ENCODE measurements around the gene DLK2. TPM values are rescaled to one million over a fixed set of nuclear protein-coding genes. Genes with fewer than 3 reads are reported as not detected.

The DLK2 gene
- total RNA-seq, 1 experiment from 2014 or later = 0.81 TPM

DNA sequence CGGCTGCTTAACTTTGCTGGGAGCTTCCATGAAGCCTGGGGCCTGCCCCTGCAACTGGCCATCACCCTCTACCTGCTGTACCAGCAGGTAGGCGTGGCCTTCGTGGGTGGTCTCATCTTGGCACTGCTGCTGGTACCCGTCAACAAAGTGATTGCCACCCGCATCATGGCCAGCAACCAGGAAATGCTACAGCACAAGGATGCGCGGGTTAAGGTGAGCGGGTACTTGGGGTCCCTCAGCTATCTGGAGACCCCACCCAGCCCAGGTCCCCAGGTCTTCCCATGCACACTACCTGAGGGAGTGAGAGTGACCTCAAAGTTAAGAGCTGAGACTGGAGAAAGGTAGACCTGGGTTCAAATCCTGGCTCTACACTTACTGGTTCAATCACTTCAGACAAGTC is 22.2 kb downstream of the DLK2 start:
- ChIA-PET CTCF (interaction anchor here (2.2 kb wide), 1 partner anchor 63 kb away, joined by 7 read pairs; no protein-coding TSS in a partner anchor), POLR2A (no interaction called here)
- DNase-seq (ENCODE audit: low spot score) (no peak), ATAC-seq (no peak)
- H3K4me3 Mint-ChIP-seq = no peak overlapping the region
- no peak for TF ChIP-seq NR3C1 (CRISPR knock-in tag; conservative IDR thresholded peaks at IDR 0.05; ENCODE audit: low read depth)
- TF ChIP-seq CTCF (IDR thresholded peaks at IDR 0.05) = no peak
- TF ChIP-seq, protein P1, sequence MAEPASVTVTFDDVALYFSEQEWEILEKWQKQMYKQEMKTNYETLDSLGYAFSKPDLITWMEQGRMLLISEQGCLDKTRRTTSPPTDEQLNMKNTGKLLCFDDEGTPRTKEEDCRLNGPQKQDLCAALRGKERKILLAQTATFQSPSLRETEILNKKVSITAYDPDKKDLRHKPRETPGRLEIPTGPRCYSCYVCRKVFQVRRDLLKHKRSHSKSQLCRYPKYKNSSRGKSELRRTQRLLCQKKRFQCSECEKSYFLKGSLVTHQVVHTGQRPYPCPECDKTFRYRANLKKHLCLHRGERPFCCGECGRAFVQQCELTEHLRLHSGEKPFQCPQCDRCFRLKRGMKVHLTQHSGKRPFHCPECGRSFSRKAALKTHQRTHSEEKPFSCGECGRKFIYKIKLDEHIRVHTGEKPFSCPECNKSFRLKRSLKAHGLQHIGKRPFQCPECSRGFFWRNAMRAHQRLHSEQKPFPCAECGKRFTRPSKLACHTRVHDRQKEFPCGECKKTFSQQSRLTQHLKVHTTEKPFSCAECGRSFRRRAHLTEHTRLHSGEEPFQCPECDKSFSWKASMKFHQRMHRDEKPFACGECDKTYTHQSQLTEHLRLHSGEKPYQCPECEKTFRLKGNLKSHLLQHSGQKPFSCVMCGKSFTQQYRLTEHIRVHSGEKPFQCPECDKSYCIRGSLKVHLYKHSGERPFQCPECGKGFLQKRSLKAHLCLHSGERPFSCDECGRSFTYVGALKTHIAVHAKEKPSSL (CRISPR knock-in tag; conservative IDR thresholded peaks at IDR 0.05) = no peak
- TF ChIP-seq, protein P2, sequence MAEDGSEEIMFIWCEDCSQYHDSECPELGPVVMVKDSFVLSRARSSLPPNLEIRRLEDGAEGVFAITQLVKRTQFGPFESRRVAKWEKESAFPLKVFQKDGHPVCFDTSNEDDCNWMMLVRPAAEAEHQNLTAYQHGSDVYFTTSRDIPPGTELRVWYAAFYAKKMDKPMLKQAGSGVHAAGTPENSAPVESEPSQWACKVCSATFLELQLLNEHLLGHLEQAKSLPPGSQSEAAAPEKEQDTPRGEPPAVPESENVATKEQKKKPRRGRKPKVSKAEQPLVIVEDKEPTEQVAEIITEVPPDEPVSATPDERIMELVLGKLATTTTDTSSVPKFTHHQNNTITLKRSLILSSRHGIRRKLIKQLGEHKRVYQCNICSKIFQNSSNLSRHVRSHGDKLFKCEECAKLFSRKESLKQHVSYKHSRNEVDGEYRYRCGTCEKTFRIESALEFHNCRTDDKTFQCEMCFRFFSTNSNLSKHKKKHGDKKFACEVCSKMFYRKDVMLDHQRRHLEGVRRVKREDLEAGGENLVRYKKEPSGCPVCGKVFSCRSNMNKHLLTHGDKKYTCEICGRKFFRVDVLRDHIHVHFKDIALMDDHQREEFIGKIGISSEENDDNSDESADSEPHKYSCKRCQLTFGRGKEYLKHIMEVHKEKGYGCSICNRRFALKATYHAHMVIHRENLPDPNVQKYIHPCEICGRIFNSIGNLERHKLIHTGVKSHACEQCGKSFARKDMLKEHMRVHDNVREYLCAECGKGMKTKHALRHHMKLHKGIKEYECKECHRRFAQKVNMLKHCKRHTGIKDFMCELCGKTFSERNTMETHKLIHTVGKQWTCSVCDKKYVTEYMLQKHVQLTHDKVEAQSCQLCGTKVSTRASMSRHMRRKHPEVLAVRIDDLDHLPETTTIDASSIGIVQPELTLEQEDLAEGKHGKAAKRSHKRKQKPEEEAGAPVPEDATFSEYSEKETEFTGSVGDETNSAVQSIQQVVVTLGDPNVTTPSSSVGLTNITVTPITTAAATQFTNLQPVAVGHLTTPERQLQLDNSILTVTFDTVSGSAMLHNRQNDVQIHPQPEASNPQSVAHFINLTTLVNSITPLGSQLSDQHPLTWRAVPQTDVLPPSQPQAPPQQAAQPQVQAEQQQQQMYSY (CRISPR knock-in tag; IDR thresholded peaks at IDR 0.05) = no peak
- no peak for TF ChIP-seq GABPB1 (CRISPR knock-in tag; IDR thresholded peaks at IDR 0.05)
- no peak for TF ChIP-seq ZNF396 (CRISPR knock-in tag; IDR thresholded peaks at IDR 0.05; ENCODE audit: borderline replicate concordance)
- TF ChIP-seq SP1 (CRISPR knock-in tag; conservative IDR thresholded peaks at IDR 0.05) = no peak
- no peak for TF ChIP-seq NFE2L1 (CRISPR knock-in tag; IDR thresholded peaks at IDR 0.05)
- TF ChIP-seq, protein P3, sequence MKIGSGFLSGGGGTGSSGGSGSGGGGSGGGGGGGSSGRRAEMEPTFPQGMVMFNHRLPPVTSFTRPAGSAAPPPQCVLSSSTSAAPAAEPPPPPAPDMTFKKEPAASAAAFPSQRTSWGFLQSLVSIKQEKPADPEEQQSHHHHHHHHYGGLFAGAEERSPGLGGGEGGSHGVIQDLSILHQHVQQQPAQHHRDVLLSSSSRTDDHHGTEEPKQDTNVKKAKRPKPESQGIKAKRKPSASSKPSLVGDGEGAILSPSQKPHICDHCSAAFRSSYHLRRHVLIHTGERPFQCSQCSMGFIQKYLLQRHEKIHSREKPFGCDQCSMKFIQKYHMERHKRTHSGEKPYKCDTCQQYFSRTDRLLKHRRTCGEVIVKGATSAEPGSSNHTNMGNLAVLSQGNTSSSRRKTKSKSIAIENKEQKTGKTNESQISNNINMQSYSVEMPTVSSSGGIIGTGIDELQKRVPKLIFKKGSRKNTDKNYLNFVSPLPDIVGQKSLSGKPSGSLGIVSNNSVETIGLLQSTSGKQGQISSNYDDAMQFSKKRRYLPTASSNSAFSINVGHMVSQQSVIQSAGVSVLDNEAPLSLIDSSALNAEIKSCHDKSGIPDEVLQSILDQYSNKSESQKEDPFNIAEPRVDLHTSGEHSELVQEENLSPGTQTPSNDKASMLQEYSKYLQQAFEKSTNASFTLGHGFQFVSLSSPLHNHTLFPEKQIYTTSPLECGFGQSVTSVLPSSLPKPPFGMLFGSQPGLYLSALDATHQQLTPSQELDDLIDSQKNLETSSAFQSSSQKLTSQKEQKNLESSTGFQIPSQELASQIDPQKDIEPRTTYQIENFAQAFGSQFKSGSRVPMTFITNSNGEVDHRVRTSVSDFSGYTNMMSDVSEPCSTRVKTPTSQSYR (CRISPR knock-in tag; IDR thresholded peaks at IDR 0.05) = no peak
- TF ChIP-seq ZNF416 (CRISPR knock-in tag; IDR thresholded peaks at IDR 0.05) = no peak
- no peak for TF ChIP-seq STAT6 (CRISPR knock-in tag; conservative IDR thresholded peaks at IDR 0.05; ENCODE audit: low read depth)
- TF ChIP-seq, protein P4, sequence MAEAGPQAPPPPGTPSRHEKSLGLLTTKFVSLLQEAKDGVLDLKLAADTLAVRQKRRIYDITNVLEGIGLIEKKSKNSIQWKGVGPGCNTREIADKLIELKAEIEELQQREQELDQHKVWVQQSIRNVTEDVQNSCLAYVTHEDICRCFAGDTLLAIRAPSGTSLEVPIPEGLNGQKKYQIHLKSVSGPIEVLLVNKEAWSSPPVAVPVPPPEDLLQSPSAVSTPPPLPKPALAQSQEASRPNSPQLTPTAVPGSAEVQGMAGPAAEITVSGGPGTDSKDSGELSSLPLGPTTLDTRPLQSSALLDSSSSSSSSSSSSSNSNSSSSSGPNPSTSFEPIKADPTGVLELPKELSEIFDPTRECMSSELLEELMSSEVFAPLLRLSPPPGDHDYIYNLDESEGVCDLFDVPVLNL (CRISPR knock-in tag; IDR thresholded peaks at IDR 0.05; ENCODE audit: borderline replicate concordance, low read depth) = no peak
- no peak for TF ChIP-seq TEAD4 (CRISPR knock-in tag; IDR thresholded peaks at IDR 0.05)
- no peak for TF ChIP-seq ATF2 (CRISPR knock-in tag; IDR thresholded peaks at IDR 0.05; ENCODE audit: borderline replicate concordance, low read depth)
- TF ChIP-seq CREB1 (CRISPR knock-in tag; IDR thresholded peaks at IDR 0.05) = no peak
- no peak for TF ChIP-seq KAT7 (CRISPR knock-in tag; IDR thresholded peaks at IDR 0.05; ENCODE audit: borderline replicate concordance)
- no peak for TF ChIP-seq FOXJ3 (CRISPR knock-in tag; IDR thresholded peaks at IDR 0.05; ENCODE audit: borderline replicate concordance)
- H3K9me3 Mint-ChIP-seq = no peaks in the 10 kb centered on the region
- no peaks in the 10 kb centered on the region for H3K36me3 Mint-ChIP-seq
- peaks cover 9% of the 10 kb centered on the region for H3K4me1 Mint-ChIP-seq
- H3K27ac Mint-ChIP-seq = no peak overlapping the region
- H3K27me3 Mint-ChIP-seq (ENCODE audit: low read depth) = no peaks in the 10 kb centered on the region

All from WTC11 (cell line).